Stomach (tissue), 4 donors: ENCODE results near the gene LRP1B.

Source experiments
- CTCF ChIP-seq, 7 experiments: fragments of 450-650 bp in 4 of 7; fragments of 200-600 bp in 3 of 7; sonication (generic) in 3 of 7; IDR thresholded peaks; one replicate each; pipeline ENCODE4 v1.5.1; 2016 to 2019; ENCODE audit warnings: antibody characterized with exemption in 7 of 7, control low read depth in 2 of 7, mild to moderate bottlenecking in 1 of 7
- POLR2A ChIP-seq, 4 donors: fragments of 450-650 bp; IDR thresholded peaks; one replicate each; pipeline ENCODE4 v1.6.1; 2016; ENCODE audit warnings: antibody characterized with exemption in 4 of 4, control low read depth in 2 of 4, mild to moderate bottlenecking in 1 of 4, moderate library complexity in 1 of 4
- POLR2AphosphoS5 ChIP-seq, 3 donors: sonication (generic); formaldehyde crosslinking; IDR thresholded peaks; one replicate each; pipeline ENCODE4 v1.6.1; 2016; ENCODE audit warnings: antibody characterized with exemption in 3 of 3

DNA sequence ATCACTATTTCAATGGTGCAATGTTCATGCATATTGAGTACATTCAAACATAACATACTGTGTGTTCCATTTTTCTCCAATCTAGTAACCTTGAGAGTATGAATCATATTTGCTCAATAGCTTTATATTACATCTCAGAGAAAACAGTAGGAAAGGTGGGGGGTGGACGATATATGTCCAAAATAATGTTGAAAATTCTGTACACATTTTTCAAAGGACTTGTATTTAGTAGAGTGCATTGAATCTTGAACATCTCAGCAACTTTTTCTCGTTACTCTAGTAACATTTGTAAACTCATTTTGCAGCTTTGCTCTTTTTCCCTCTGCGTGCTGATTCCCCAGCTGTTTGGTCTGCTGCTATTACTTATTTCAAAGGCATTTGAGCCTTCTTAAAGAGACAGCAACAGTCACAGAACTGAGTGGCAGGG is 1487.0 kb downstream of the LRP1B start:
- TF ChIP-seq POLR2A (IDR thresholded peaks at IDR 0.05) (no peak), CTCF (IDR thresholded peaks at IDR 0.05) (no peak), POLR2AphosphoS5 (IDR thresholded peaks at IDR 0.05) (no peak)
